NCI-H1105 (cell line): Measurements from ENCODE around the gene NPC1.

Source experiments
- DNase-seq: peaks from one replicate; lab custom pipeline; 2025; lab: John Stamatoyannopoulos, UW

Gene NPC1

GRCh38 chr18:23487738-23488570, 98.4 kb downstream of the NPC1 start:
- no peak for DNase-seq

- DNase-seq = no peak
These were observed 100.9 kb downstream of the NPC1 start for GRCh38 chr18:23485386-23485785.

GRCh38 chr18:23484561-23485182, 101.6 kb downstream of the NPC1 start:
- no peak for DNase-seq
